KOPT-K1 (cell line): Measurements from ENCODE around the gene POU3F1.

ENCODE experiments used
- H3K27ac ChIP-seq: fragments of 200-600 bp; sonication (generic); 2 replicates; pipeline ENCODE4 v1.5.1; 2016; ENCODE audit warnings: antibody characterized with exemption, mild to moderate bottlenecking, low read depth, low read length; ENCODE audit not compliant: poor library complexity, severe bottlenecking
- H3K36me3 ChIP-seq: fragments of 200-600 bp; sonication (generic); 2 replicates; pipeline ENCODE4 v1.5.1; 2017; ENCODE audit warnings: antibody characterized with exemption, mild to moderate bottlenecking, low read length, moderate library complexity; ENCODE audit not compliant: insufficient read depth
- H3K9me3 ChIP-seq: fragments of 200-600 bp; sonication (generic); 2 replicates; pipeline ENCODE4 v1.5.1; 2017; ENCODE audit warnings: antibody characterized with exemption, low read length, mild to moderate bottlenecking; ENCODE audit not compliant: insufficient read depth, poor library complexity, severe bottlenecking

POU3F1 gene

DNA sequence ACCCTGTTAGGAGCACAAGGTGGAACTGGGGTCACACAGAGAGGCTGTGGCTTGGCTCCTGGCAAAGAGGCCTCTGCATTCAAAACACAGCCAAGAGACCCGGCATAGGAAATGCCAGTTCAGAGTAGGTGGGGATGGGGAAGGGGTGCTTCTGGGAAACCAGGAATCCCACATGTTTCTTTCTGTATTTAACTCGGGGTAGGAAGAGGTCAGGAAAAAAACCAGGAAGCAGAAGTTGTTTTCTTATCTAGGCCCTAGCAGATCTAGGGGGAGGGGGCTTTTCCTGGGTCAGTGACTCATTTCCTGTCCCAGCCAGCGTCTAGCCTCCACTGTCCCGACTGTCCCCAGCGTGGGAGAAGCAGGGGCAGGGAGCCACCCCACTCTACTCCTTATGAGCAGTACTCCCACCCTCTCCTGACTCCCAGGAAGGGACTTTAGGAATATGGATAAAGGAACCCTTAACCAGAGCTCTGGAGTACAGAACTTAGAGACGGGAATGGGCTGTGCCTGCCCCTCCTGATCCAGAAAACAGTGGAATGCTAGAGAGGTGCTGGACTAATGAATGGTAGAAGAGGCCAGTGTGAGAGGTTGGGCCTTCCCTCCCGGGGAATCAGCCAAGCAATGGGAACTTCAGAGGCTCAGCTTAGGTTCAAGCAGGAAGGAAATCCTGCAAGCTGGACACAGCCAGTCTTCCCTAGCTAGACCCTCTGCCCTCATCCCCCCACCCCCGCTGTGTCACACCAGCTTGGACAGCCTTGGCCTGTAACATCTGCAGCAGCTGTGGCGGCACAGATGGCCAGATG, 47.0 kb downstream of the POU3F1 start:
- Histone ChIP-seq H3K36me3 (peaks cover 14% of the 10 kb centered on the region; the same call in 1 of the 2 replicates), H3K9me3 (no peaks in the 10 kb centered on the region), H3K27ac (no peak overlapping the region)

DNA sequence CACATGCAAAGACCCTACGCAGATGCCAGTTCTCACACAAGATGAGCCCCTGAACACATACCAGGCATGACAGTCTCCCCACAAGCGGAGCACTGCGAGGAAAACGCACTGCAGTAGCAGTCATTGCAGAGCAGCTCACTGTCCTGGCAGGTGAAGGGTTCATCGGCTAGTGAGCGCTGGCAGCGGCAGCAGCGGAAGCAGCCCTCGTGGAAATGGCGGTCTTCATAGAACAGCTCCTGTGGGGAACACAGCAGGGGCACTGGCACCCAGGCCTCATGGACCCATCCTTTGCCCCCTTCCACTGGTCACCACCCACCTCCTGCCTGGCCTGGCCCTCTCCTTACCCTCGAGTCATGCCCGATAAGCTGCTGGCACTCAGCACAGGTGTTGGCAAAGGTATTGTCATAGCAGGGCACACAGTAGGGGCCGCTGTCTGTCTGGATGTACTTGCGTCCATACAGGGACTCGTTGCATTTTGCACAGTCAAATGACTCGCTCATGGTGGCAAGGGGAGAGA, 47.6 kb downstream of the POU3F1 start:
- Histone ChIP-seq H3K9me3 (no peaks in the 10 kb centered on the region), H3K36me3 (peaks cover 14% of the 10 kb centered on the region; the same call in 1 of the 2 replicates), H3K27ac (no peak overlapping the region)

DNA sequence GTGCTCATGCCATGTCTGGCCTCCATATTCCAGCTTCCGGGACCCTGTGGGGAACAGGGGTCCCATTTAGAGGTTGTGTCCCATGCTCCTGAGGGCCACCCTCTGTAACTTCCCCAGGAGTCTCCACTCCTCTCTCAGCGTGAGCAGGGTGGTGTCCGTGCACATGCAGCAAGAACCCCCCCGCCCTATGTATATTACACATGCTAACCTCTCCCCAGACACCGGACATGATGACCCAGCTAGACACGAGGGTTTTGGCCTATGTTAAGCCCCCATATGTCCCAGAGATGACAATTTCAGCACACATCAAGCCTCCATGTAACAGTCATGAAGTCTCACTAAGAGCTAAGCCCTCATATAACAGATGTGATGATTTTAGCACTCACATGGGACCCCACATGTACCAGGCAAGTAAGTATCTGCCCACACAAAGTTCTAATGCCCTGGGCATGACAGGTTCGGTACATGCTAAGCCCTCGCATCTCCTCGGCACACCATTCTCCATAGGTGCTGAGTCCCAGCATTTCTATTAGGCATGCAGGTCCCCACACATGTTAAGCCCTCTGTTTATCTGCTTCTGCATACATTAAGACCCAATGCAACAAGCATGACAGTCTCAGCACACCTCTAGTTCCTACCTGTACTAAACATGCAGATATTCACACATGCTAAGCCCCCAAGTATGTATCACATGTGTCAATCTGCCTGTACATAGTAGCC, 48.3 kb downstream of the POU3F1 start:
- Histone ChIP-seq H3K36me3 (peaks cover 14% of the 10 kb centered on the region; the same call in 1 of the 2 replicates), H3K27ac (no peak overlapping the region), H3K9me3 (no peaks in the 10 kb centered on the region)

DNA sequence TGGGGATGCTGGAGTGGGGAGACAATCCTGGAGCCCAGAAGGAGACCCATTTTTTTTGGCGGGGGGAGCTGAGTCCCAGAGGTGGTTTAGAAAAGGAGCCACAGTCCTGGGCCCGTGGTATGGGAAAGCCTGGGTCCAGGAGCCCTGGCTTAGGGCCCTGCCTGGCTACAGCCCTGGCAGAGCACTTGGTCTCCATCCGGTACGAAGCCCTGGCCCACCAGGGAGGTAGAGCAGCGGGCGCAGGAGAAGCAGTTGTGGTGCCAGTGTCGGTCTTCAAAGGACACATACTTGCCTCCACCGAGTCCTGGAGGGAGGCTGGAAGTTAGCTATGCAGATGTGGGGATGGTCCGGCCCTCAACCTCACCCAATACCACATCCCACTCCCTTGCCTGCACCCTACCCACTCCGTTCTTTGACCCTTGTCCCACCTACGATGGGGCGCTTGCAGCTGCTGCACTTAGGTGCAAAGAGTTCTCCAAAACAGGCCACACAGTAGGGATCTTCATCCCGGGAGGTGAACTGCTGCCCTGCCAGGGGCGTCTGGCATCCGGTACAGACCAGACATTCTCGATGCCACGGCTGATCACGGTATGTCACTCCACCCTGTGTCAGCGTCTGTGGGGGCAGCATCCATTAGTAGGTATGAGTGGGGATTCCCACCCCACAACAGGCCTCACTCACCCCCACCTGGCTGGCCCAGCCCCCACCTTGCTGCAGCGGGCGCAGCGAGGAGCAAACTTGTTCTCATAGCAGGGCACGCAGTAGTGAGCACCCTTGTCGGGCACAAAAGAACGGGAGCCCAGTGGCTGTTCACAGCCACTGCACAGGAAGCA, 49.1 kb downstream of the POU3F1 start:
- H3K36me3 ChIP-seq: peaks cover 14% of the 10 kb centered on the region; the same call in 1 of the 2 replicates
- no peaks in the 10 kb centered on the region for H3K9me3 ChIP-seq
- no peak overlapping the region for H3K27ac ChIP-seq

DNA sequence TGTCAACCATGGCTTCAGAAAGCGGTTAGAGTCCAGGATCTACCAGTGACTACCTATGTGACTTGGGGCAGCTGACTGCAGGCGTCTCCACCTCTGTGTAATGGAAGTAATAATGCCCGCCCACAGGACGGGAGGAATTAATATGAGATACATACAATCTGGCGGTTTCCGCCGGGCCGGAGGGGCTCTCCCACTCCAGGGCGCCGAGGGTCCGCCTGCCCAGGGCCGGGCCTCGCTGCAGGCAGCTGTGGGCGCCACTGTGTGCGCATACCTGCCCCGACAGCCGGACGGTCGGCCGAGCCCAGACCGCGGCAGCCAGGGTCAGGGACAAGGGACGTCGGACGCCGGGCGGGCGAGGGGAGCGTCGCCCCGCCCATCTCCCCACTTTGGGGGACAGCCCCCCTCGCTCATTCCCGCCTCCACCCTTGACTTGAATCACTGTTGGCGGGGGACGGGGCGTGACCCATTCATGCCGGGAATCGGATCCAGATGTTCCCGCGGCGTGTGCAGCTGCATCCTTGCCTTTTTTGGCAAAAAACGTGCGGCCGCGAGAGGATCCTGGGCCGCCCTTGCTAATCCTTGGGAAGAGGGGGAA, 50.7 kb downstream of the POU3F1 start:
- H3K36me3 ChIP-seq: peaks cover 14% of the 10 kb centered on the region; the same call in 1 of the 2 replicates
- H3K27ac ChIP-seq: no peak overlapping the region
- H3K9me3 ChIP-seq: no peaks in the 10 kb centered on the region

DNA sequence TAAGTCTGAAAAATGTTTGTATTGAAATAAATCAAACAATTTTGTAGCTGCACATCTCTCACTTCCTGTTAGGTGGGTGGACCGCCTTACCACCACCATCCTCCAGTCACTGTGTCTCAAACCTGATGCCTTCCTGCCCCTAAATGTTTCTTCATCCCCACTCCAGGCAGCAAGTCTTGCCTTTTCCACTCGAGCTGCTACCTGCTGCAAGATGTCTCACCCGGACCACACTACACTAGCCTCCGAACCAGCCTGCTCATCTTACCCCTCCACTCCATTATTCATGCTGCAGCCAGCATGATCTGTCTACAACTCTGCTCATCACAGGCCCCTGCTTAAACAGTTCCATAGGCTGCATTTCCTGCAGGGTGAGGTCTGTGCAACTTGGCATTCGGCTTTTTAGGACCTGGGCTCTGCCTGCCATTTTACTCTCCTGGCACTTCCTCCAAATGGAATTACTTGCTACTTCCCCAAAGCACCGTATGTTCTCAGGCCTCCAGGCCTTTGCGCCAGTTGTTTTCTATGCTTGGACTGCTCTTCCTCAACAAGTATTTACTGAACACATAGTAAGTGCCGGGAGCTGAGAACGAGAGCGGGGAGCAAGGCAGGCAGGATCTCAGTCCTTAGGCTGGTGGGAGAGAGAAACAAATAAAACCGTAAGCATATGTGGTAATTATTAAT, 51.6 kb downstream of the POU3F1 start:
- H3K9me3 ChIP-seq: no peaks in the 10 kb centered on the region
- no peak overlapping the region for H3K27ac ChIP-seq
- H3K36me3 ChIP-seq: peaks cover 14% of the 10 kb centered on the region; the same call in 1 of the 2 replicates
